Subcutaneous adipose tissue (tissue), 4 donors: Measurements from ENCODE around the gene CDKN2B-AS1. TPM values are rescaled to one million over a fixed set of nuclear protein-coding genes. Genes with fewer than 3 reads are reported as not detected.

Experiments used
- total RNA-seq, 4 donors: library from RNA; depleted of rRNA; stranded (reverse); fragments of >200 nt; gene quantifications; one replicate each; pipeline ENCODE4 v1.1.0, GENCODE V29; 2016
- TF ChIP-seq, protein P1 (sequence below): fragments of 450-650 bp; IDR thresholded peaks from one replicate; pipeline ENCODE4 v1.5.1; 2016; ENCODE audit warnings: low read depth, mild to moderate bottlenecking, control low read depth, antibody characterized with exemption, moderate library complexity

CDKN2B-AS1 gene
- total RNA-seq, 4 donors from 2014 or later: 6.1 TPM; not detected in 3

DNA sequence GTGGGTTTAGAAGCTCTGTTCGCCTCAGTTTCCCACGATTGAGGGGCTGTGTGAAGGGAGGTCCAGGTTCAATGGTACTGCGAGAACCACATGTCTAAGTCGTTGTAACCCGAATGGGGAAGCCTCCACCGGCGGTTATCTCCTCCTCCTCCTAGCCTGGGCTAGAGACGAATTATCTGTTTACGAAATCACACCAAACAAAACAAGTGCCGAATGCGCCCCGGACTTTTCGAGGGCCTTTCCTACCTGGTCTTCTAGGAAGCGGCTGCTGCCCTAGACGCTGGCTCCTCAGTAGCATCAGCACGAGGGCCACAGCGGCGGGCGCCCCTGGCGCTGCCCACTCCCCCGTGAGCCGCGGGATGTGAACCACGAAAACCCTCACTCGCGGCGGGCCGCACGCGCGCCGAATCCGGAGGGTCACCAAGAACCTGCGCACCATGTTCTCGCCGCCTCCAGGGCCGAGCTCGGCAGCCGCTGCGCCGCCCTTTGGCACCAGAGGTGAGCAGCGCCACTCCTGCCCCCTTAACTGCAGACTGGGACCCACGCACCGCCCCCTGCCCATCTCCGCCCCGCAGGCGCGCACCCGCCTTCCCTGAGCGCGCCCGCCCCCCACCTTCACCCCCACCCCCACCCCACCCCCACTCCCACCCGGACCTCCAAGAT lies 567 bp upstream of the CDKN2B-AS1 start, which contains the start of gene CDKN2A:
Gene CDKN2A (minus strand): TSS at position 500 of the 663 bp plus-strand sequence.
- TF ChIP-seq, protein P1, sequence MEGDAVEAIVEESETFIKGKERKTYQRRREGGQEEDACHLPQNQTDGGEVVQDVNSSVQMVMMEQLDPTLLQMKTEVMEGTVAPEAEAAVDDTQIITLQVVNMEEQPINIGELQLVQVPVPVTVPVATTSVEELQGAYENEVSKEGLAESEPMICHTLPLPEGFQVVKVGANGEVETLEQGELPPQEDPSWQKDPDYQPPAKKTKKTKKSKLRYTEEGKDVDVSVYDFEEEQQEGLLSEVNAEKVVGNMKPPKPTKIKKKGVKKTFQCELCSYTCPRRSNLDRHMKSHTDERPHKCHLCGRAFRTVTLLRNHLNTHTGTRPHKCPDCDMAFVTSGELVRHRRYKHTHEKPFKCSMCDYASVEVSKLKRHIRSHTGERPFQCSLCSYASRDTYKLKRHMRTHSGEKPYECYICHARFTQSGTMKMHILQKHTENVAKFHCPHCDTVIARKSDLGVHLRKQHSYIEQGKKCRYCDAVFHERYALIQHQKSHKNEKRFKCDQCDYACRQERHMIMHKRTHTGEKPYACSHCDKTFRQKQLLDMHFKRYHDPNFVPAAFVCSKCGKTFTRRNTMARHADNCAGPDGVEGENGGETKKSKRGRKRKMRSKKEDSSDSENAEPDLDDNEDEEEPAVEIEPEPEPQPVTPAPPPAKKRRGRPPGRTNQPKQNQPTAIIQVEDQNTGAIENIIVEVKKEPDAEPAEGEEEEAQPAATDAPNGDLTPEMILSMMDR: no peak

DNA sequence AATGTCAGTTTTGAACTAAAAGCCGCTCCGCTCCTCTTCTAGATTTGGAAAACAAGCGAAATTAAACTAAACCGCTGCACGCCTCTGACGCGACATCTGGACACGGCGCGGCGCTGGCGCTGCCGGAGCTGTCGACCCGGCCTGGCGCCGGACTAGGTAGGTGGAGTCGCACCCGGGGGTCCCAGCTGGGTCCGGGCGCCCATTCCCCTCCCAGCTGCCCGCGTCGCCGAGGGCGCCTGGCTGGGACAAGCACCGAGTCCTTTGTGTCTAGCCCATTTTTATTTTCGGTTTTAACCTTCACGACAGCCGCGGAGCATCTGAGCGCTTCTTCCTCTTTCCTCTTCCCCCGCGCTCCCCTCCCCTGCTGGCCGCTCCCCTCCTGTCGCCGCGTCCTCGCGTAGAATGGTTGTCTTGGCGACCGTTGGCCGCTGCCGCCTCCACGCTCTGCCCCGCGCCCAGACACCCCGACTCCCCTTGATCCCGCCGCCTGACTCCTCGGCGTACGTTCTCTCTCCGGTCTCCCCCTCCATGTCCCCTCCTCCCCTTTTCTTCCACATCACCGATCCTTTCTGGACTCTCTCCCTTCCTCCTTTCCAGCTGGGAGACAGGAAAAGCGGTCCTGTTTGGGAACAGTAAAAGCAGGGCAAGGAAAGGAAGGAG lies 545 bp downstream of the CDKN2B-AS1 start:
- TF ChIP-seq, protein P1: no peak

DNA sequence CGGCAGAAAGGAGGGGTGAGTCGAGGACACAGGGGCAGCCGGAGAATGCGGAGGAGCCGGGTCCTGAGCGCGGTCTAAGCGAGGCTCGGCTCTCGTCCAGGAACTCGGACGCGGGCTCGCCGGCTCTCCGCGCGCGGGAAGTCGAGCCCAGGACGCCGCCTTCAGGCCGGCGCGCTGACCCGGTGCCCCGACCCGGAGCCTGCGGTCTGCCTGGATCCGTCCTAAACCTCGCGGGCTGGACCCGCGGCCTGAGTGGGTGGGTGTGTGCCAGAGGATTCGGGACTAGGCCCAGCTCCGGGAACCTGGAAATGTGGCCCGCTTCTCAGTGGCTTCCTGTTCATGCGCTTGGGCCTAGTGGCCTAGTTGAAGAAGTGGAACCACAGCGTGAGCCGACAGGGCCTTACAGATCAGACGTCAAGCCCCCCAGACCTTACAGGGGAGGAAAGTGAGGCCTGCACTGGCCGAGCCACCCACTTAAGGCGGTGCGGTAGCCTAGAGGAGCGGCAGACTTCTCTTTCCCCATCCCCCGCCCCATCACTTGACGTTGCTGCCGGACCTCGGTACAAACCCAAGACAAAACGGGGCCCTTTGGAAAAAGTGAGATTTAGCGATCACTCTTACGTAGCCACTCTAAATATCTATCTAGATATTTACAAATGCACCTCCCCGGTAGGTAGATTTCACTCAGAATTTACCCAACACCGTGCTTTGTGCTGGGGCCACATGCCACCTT lies 1.2 kb downstream of the CDKN2B-AS1 start:
- TF ChIP-seq, protein P1: no peak

DNA sequence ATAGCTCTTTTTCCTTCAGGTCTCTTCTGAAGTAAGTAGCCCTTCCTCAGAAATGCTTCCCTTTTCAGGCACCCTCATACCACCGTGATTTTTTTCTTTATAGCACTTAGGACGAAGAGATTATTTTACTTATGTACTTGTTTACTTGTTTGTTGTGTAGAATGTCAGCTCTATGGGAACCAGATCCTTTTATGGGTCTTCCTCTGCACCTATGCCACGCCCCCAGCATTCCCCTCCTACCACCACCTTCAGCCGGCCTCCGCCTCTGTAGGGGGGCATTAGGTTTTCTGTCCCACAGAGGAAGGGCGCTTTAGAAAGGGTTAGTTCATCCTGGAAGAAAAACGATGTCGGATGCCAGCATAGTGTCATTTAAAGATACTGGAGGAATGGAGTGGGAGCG lies 1.8 kb downstream of the CDKN2B-AS1 start:
- TF ChIP-seq, protein P1: no peak

DNA sequence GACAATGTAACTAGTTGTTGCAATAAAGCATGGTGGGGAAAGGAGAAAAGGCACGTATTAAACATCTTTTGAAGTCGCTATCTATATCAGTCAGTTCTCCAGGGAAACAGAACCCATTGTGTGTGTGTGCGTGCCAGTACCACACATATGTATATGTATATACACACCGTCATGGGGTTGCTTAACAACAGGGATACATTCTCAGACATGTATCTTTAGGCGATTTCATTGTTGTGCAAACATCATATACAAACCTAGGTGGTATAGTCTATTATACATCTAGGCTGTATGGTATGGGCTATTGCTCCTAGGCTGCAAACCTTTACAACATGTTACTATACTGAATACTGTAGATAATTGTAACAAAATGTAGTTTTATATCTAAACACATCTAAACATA lies 2.3 kb downstream of the CDKN2B-AS1 start:
- TF ChIP-seq, protein P1: no peak

DNA sequence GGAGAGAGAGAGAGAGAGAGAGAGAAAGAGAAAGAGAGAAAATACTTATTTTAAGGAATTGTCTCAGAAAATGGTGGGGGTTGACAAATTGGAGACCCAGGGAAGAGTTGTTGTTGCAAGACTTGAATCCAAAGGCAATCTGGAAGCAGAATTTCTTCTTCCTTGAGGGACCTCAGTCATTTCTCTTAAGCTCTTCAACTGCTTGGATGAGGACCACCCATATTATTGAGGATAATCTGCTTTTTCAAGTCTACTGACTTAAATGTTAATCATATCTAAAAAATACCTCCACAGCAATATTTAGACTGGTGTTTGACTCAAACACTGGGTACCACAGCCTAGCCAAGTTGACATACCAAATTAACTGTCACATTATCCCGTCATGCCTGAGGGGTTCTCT lies 2.9 kb downstream of the CDKN2B-AS1 start:
- TF ChIP-seq, protein P1: no peak

DNA sequence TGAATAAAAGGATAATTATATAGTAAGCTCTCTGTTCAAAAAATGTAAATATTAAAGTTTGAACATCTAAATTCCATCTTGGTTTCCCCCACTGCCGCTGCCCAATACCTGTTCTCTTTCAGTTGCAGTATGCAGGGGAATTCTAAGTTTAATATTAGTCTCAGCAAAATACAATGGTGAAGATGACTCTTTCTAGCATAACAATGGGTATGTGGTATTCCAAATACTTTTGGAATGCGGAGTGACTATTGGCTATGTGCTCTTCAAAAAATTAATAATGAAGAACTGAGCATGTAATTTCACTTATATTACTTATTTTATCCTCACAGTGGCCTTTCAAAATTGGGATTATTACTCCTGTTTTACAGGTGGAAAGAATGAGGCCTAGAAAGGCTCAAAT lies 3.4 kb downstream of the CDKN2B-AS1 start:
- TF ChIP-seq, protein P1: no peak
